Astrocyte (in vitro differentiated cells and primary cell): ENCODE results near the gene STRADA. TPM values are rescaled to one million over a fixed set of nuclear protein-coding genes. Genes with fewer than 3 reads are reported as not detected.

Source experiments
- DNase-seq: peaks from one replicate; pipeline ENCODE4 v3.0.0-alpha.2; 2010; ENCODE audit warnings: low read depth
- FAIRE-seq: peaks from 2 replicates; lab custom pipeline; 2011; peaks lifted over from hg19 to GRCh38; lab: Jason Lieb, UNC
- H2AFZ ChIP-seq: 2 replicates; pipeline ENCODE4 v1.6.0; 2012; ENCODE audit warnings: low read depth, low read length, inconsistent platforms
- H3K27ac ChIP-seq: 2 replicates; pipeline ENCODE4 v1.5.1; 2011; ENCODE audit warnings: low read depth, low read length, inconsistent platforms
- H3K27me3 ChIP-seq: 2 replicates; pipeline ENCODE4 v1.6.0; 2011; ENCODE audit warnings: low read length, inconsistent platforms; ENCODE audit not compliant: insufficient read depth
- H3K36me3 ChIP-seq: 2 replicates; pipeline ENCODE4 v1.5.1; 2011; ENCODE audit warnings: low read length, inconsistent platforms; ENCODE audit not compliant: insufficient read depth
- H3K4me1 ChIP-seq: 2 replicates; pipeline ENCODE4 v1.5.1; 2011; ENCODE audit warnings: low read length, inconsistent platforms; ENCODE audit not compliant: insufficient read depth
- H3K4me2 ChIP-seq: 2 replicates; pipeline ENCODE4 v1.6.0; 2012; ENCODE audit warnings: low read length, inconsistent platforms
- H3K4me3 ChIP-seq: 2 replicates; pipeline ENCODE4 v1.5.1; 2011; ENCODE audit warnings: low read depth, mild to moderate bottlenecking, low read length, inconsistent platforms; ENCODE audit not compliant: insufficient read depth
- H3K79me2 ChIP-seq: 2 replicates; pipeline ENCODE4 v1.6.0; 2012; ENCODE audit warnings: mild to moderate bottlenecking, low read length, inconsistent platforms; ENCODE audit not compliant: insufficient read depth
- H3K9ac ChIP-seq: 2 replicates; pipeline ENCODE4 v1.6.0; 2012; ENCODE audit warnings: mild to moderate bottlenecking, low read length, inconsistent platforms
- H3K9me3 ChIP-seq: 2 replicates; pipeline ENCODE4 v1.5.1; 2012; ENCODE audit warnings: low read depth, mild to moderate bottlenecking, low read length, inconsistent platforms; ENCODE audit not compliant: insufficient read depth
- H4K20me1 ChIP-seq: 2 replicates; pipeline ENCODE4 v1.6.0; 2012; ENCODE audit warnings: low read length, inconsistent platforms; ENCODE audit not compliant: insufficient read depth
- H3K27ac Mint-ChIP-seq: one replicate; pipeline ENCODE4 v1.8.0; 2021; ENCODE audit warnings: mild to moderate bottlenecking, mixed read lengths; ENCODE audit not compliant: unreplicated experiment
- H3K27me3 Mint-ChIP-seq: one replicate; pipeline ENCODE4 v1.8.0; 2021; ENCODE audit warnings: low read depth, mixed read lengths; ENCODE audit not compliant: unreplicated experiment
- H3K36me3 Mint-ChIP-seq: one replicate; pipeline ENCODE4 v1.8.0; 2021; ENCODE audit warnings: low read depth, mixed read lengths; ENCODE audit not compliant: unreplicated experiment
- H3K4me1 Mint-ChIP-seq: one replicate; pipeline ENCODE4 v1.8.0; 2021; ENCODE audit warnings: low read depth, mixed read lengths; ENCODE audit not compliant: unreplicated experiment
- H3K4me3 Mint-ChIP-seq: one replicate; pipeline ENCODE4 v1.8.0; 2021; ENCODE audit warnings: mild to moderate bottlenecking, moderate library complexity, mixed read lengths; ENCODE audit not compliant: unreplicated experiment
- H3K9me3 Mint-ChIP-seq: one replicate; pipeline ENCODE4 v1.8.0; 2021; ENCODE audit warnings: mild to moderate bottlenecking, mixed read lengths; ENCODE audit not compliant: unreplicated experiment
- CTCF ChIP-seq: IDR thresholded peaks from 2 replicates; pipeline ENCODE4 v1.5.1; 2011; ENCODE audit warnings: low read depth, mild to moderate bottlenecking, inconsistent platforms, low read length, moderate library complexity; ENCODE audit not compliant: insufficient read depth
- EZH2 ChIP-seq: IDR thresholded peaks from 2 replicates; pipeline ENCODE4 v1.6.1; 2012; ENCODE audit warnings: mild to moderate bottlenecking, low read length, inconsistent platforms; ENCODE audit not compliant: insufficient read depth
- total RNA-seq: library from RNA; stranded (reverse); gene quantifications from 2 replicates; pipeline ENCODE4 v1.2.1, GENCODE V29; 2021

Gene STRADA
- total RNA-seq, 1 donor from 2014 or later = 35.7 TPM

- H3K4me3 ChIP-seq = no peak overlapping the region
- no peak overlapping the region for H3K27ac Mint-ChIP-seq
Observed at GRCh38 chr17:63680700-63681099, 60.9 kb downstream of the STRADA start.

GRCh38 chr17:63679214-63679613, 62.4 kb downstream of the STRADA start:
- no peak overlapping the region for H3K4me2 ChIP-seq
- H3K9me3 ChIP-seq = no peaks in the 10 kb centered on the region
- H3K4me3 ChIP-seq = no peak overlapping the region
- H4K20me1 ChIP-seq = peaks cover 18% of the 10 kb centered on the region
- H3K27ac ChIP-seq = no peak overlapping the region
- no peak overlapping the region for H3K4me3 Mint-ChIP-seq
- H3K4me1 ChIP-seq = peaks cover 21% of the 10 kb centered on the region
- no peak for TF ChIP-seq EZH2
- TF ChIP-seq CTCF = no peak
- no peak overlapping the region for H3K27ac Mint-ChIP-seq
- DNase-seq = no peak
- peaks cover 29% of the 10 kb centered on the region for H3K36me3 Mint-ChIP-seq
- H3K27me3 ChIP-seq = no peaks in the 10 kb centered on the region
- FAIRE-seq = no peak
- no peaks in the 10 kb centered on the region for H3K27me3 Mint-ChIP-seq
- peaks cover 21% of the 10 kb centered on the region for H3K4me1 Mint-ChIP-seq
- no peak overlapping the region for H2AFZ ChIP-seq
- no peaks in the 10 kb centered on the region for H3K79me2 ChIP-seq
- H3K9me3 Mint-ChIP-seq = no peaks in the 10 kb centered on the region
- no peak overlapping the region for H3K9ac ChIP-seq
- peaks cover 10% of the 10 kb centered on the region for H3K36me3 ChIP-seq

More at GRCh38 chr17:63680700-63681099, 60.9 kb downstream of the STRADA start:
- no peaks in the 10 kb centered on the region for H3K79me2 ChIP-seq
- H3K27me3 ChIP-seq = no peaks in the 10 kb centered on the region
- Mint-ChIP-seq H3K4me3 (no peak overlapping the region), H3K27me3 (no peaks in the 10 kb centered on the region), H3K4me1 (peaks cover 11% of the 10 kb centered on the region), H3K36me3 (peaks cover 24% of the 10 kb centered on the region), H3K9me3 (no peaks in the 10 kb centered on the region)
- TF ChIP-seq EZH2 = no peak
- no peak for TF ChIP-seq CTCF
- H4K20me1 ChIP-seq = peaks cover 23% of the 10 kb centered on the region
- peaks cover 10% of the 10 kb centered on the region for H3K4me1 ChIP-seq
- no peak overlapping the region for H3K4me2 ChIP-seq
- no peak overlapping the region for H3K27ac ChIP-seq
- FAIRE-seq (no peak), DNase-seq (no peak)
- H3K36me3 ChIP-seq = peaks cover 11% of the 10 kb centered on the region
- no peak overlapping the region for H3K9ac ChIP-seq
- H2AFZ ChIP-seq = no peak overlapping the region
- H3K9me3 ChIP-seq = no peaks in the 10 kb centered on the region

DNA sequence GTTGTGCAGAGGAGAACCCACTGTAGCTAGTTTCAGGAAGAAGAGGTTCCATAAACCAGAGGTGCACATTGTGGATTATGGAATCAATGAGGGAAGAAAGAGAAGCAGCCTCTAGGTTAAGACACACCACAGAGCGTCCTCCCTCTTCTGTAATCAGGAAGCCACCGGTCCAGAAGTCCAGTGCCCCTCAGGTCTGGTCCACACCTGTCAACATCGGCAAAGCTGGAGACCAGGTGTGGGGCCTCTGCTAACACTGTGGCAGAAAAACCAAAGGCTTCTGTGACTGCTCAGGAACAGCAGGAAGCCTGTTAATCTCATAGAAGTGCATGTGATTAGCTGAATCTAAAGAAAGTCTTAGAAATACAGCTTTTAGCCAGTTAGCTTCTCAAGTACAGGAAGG, 65.0 kb downstream of the STRADA start:
- peaks cover 3% of the 10 kb centered on the region for H3K36me3 ChIP-seq
- no peak overlapping the region for H3K27ac Mint-ChIP-seq

More for the DNA sequence above, 65.0 kb downstream of the STRADA start:
- H3K9ac ChIP-seq = peak overlapping the region; percentile 33
- Mint-ChIP-seq H3K36me3 (peaks cover 20% of the 10 kb centered on the region), H3K4me1 (peaks cover 21% of the 10 kb centered on the region), H3K4me3 (no peak overlapping the region), H3K9me3 (peaks cover 1% of the 10 kb centered on the region), H3K27me3 (no peaks in the 10 kb centered on the region)
- H3K4me1 ChIP-seq = peaks cover 21% of the 10 kb centered on the region
- H2AFZ ChIP-seq = no peak overlapping the region
- no peak for FAIRE-seq
- H4K20me1 ChIP-seq = peaks cover 18% of the 10 kb centered on the region
- no peaks in the 10 kb centered on the region for H3K27me3 ChIP-seq
- TF ChIP-seq EZH2 (no peak), CTCF (no peak)
- no peaks in the 10 kb centered on the region for H3K79me2 ChIP-seq
- peak overlapping the region; percentile 76 for H3K4me2 ChIP-seq
- no peaks in the 10 kb centered on the region for H3K9me3 ChIP-seq
- H3K27ac ChIP-seq = no peak overlapping the region
- H3K4me3 ChIP-seq = peak overlapping the region; percentile 20
- no peak for DNase-seq
